ENCODE data around the gene ERVW-1. TPM values are rescaled to one million over a fixed set of nuclear protein-coding genes. Genes with fewer than 3 reads are reported as not detected.
"Not testable (repeated sequence)": the region's sequence is repeated elsewhere in the genome, so short reads cannot be mapped to it uniquely, and the experiment has no call there.

Gene ERVW-1
- total RNA-seq, 1 donor from 2014 or later, result not detected

GRCh38 chr7:92456236-92456635, 21.5 kb downstream of the ERVW-1 start:
- Mint-ChIP-seq H3K36me3 (ENCODE audit: unreplicated experiment) (peaks cover 23% of the 10 kb centered on the region), H3K4me3 (ENCODE audit: unreplicated experiment) (no peak overlapping the region), H3K9me3 (ENCODE audit: unreplicated experiment) (no peaks in the 10 kb centered on the region), H3K27me3 (ENCODE audit: unreplicated experiment) (no peaks in the 10 kb centered on the region), H3K4me1 (ENCODE audit: unreplicated experiment) (peaks cover 7% of the 10 kb centered on the region), H3K27ac (ENCODE audit: unreplicated experiment) (no peak overlapping the region)
- no peak for DNase-seq (ENCODE audit: extremely low spot score, unreplicated experiment)
- TF ChIP-seq CTCF (IDR thresholded peaks at IDR 0.05), result no peak

GRCh38 chr7:92451645-92452044, 26.1 kb downstream of the ERVW-1 start:
- Mint-ChIP-seq H3K36me3 (ENCODE audit: unreplicated experiment) (peaks cover 28% of the 10 kb centered on the region), H3K27me3 (ENCODE audit: unreplicated experiment) (no peaks in the 10 kb centered on the region), H3K27ac (ENCODE audit: unreplicated experiment) (no peak overlapping the region), H3K4me3 (ENCODE audit: unreplicated experiment) (no peak overlapping the region), H3K9me3 (ENCODE audit: unreplicated experiment) (no peaks in the 10 kb centered on the region), H3K4me1 (ENCODE audit: unreplicated experiment) (peaks cover 11% of the 10 kb centered on the region)
- no peak for DNase-seq (ENCODE audit: extremely low spot score, unreplicated experiment)
- TF ChIP-seq CTCF (IDR thresholded peaks at IDR 0.05), result no peak

GRCh38 chr7:92448205-92448747, 29.5 kb downstream of the ERVW-1 start:
- Mint-ChIP-seq H3K27me3 (ENCODE audit: unreplicated experiment) (no peaks in the 10 kb centered on the region), H3K27ac (ENCODE audit: unreplicated experiment) (peak overlapping the region; percentile 76)

GRCh38 chr7:92447345-92448204, 30.2 kb downstream of the ERVW-1 start, which contains the start of gene GATAD1:
Gene GATAD1 (plus strand): TSS chr7:92447482. CDS start chr7:92447730, 248 bp downstream.
- H3K27me3 Mint-ChIP-seq (ENCODE audit: unreplicated experiment), result peaks cover 1% of the 10 kb centered on the region
- H3K4me1 Mint-ChIP-seq (ENCODE audit: unreplicated experiment), result peaks cover 11% of the 10 kb centered on the region
- peaks cover 10% of the 10 kb centered on the region for H3K36me3 Mint-ChIP-seq (ENCODE audit: unreplicated experiment)
- TF ChIP-seq CTCF (IDR thresholded peaks at IDR 0.05), result no peak
- DNase-seq (ENCODE audit: extremely low spot score, unreplicated experiment), result peak; percentile 96
- H3K4me3 Mint-ChIP-seq (ENCODE audit: unreplicated experiment), result peak within 1 kb of the TSS; percentile 79
- H3K9me3 Mint-ChIP-seq (ENCODE audit: unreplicated experiment), result no peaks in the 10 kb centered on the region
- peak within 1 kb of the TSS; percentile 76 for H3K27ac Mint-ChIP-seq (ENCODE audit: unreplicated experiment)

More at GRCh38 chr7:92448205-92448747, 29.5 kb downstream of the ERVW-1 start:
- peaks cover 10% of the 10 kb centered on the region for H3K36me3 Mint-ChIP-seq (ENCODE audit: unreplicated experiment)
- DNase-seq (ENCODE audit: extremely low spot score, unreplicated experiment), result no peak
- H3K4me1 Mint-ChIP-seq (ENCODE audit: unreplicated experiment), result peaks cover 11% of the 10 kb centered on the region
- H3K9me3 Mint-ChIP-seq (ENCODE audit: unreplicated experiment), result no peaks in the 10 kb centered on the region
- H3K4me3 Mint-ChIP-seq (ENCODE audit: unreplicated experiment), result peak overlapping the region; percentile 79
- TF ChIP-seq CTCF (IDR thresholded peaks at IDR 0.05), result peak; percentile 57

GRCh38 chr7:92446869-92447344, 30.8 kb downstream of the ERVW-1 start:
- peak overlapping the region; percentile 77 for H3K4me3 Mint-ChIP-seq (ENCODE audit: unreplicated experiment)
- peak; percentile 93 for TF ChIP-seq CTCF (IDR thresholded peaks at IDR 0.05)

GRCh38 chr7:92442720-92443119, 35.0 kb downstream of the ERVW-1 start:
- H3K27me3 Mint-ChIP-seq (ENCODE audit: unreplicated experiment), result peaks cover 40% of the 10 kb centered on the region
- H3K9me3 Mint-ChIP-seq (ENCODE audit: unreplicated experiment); DNase-seq (ENCODE audit: extremely low spot score, unreplicated experiment); H3K4me1 Mint-ChIP-seq (ENCODE audit: unreplicated experiment); H3K36me3 Mint-ChIP-seq (ENCODE audit: unreplicated experiment); H3K27ac Mint-ChIP-seq (ENCODE audit: unreplicated experiment); H3K4me3 Mint-ChIP-seq (ENCODE audit: unreplicated experiment): not testable (repeated sequence)

More at GRCh38 chr7:92446869-92447344, 30.8 kb downstream of the ERVW-1 start:
- Mint-ChIP-seq H3K36me3 (ENCODE audit: unreplicated experiment) (peaks cover 10% of the 10 kb centered on the region), H3K27me3 (ENCODE audit: unreplicated experiment) (peaks cover 6% of the 10 kb centered on the region), H3K27ac (ENCODE audit: unreplicated experiment) (peak overlapping the region; percentile 70), H3K9me3 (ENCODE audit: unreplicated experiment) (no peaks in the 10 kb centered on the region), H3K4me1 (ENCODE audit: unreplicated experiment) (peaks cover 11% of the 10 kb centered on the region)
- DNase-seq (ENCODE audit: extremely low spot score, unreplicated experiment), result no peak
